H9 (cell line): ENCODE results near the gene TYK2. TPM values are rescaled to one million over a fixed set of nuclear protein-coding genes. Genes with fewer than 3 reads are reported as not detected.

Source experiments
- DNase-seq: peaks from one replicate; pipeline ENCODE4 v3.0.0-alpha.2; 2017
- H2AFZ ChIP-seq: one replicate; pipeline ENCODE4 v1.6.1; 2013; ENCODE audit warnings: mild to moderate bottlenecking, low read length, control low read depth, moderate library complexity
- H2AK5ac ChIP-seq: 2 replicates; pipeline ENCODE4 v1.6.1; 2013; ENCODE audit warnings: low read length, control low read depth, mixed read lengths; ENCODE audit not compliant: insufficient read length
- H2BK120ac ChIP-seq: one replicate; pipeline ENCODE4 v1.6.1; 2013; ENCODE audit warnings: low read depth, mild to moderate bottlenecking, low read length, control low read depth, inconsistent platforms; ENCODE audit not compliant: poor library complexity, severe bottlenecking
- H2BK12ac ChIP-seq: 2 replicates; pipeline ENCODE4 v1.6.1; 2013; ENCODE audit warnings: low read length, control low read depth, mixed read lengths, low read depth; ENCODE audit not compliant: insufficient read length
- H2BK15ac ChIP-seq: 2 replicates; pipeline ENCODE4 v1.6.1; 2013; ENCODE audit warnings: low read depth, low read length, control low read depth
- H2BK20ac ChIP-seq: one replicate; pipeline ENCODE4 v1.6.1; 2013; ENCODE audit warnings: low read depth, mild to moderate bottlenecking, low read length, control low read depth, inconsistent platforms; ENCODE audit not compliant: poor library complexity, severe bottlenecking
- H2BK5ac ChIP-seq: 2 replicates; pipeline ENCODE4 v1.6.1; 2013; ENCODE audit warnings: low read length, control low read depth, mixed read lengths; ENCODE audit not compliant: insufficient read length
- H3K14ac ChIP-seq: 2 replicates; pipeline ENCODE4 v1.6.1; 2013; ENCODE audit warnings: low read length, control low read depth; ENCODE audit not compliant: insufficient read depth
- H3K18ac ChIP-seq: 2 replicates; pipeline ENCODE4 v1.6.1; 2013; ENCODE audit warnings: low read depth, mild to moderate bottlenecking, mixed read lengths, low read length, control low read depth; ENCODE audit not compliant: insufficient read length
- H3K23ac ChIP-seq: 2 replicates; pipeline ENCODE4 v1.6.1; 2013; ENCODE audit warnings: low read length, control low read depth, mixed read lengths, low read depth; ENCODE audit not compliant: insufficient read length
- H3K23me2 ChIP-seq: 2 replicates; pipeline ENCODE4 v1.6.1; 2013; ENCODE audit warnings: low read depth, mild to moderate bottlenecking, mixed read lengths, low read length, control low read depth; ENCODE audit not compliant: insufficient read length, poor library complexity, severe bottlenecking
- H3K27ac ChIP-seq: 2 replicates; pipeline ENCODE4 v1.5.1; 2013; ENCODE audit warnings: low read length, control low read depth, mixed read lengths, low read depth; ENCODE audit not compliant: insufficient read length
- H3K27me3 ChIP-seq: 2 replicates; pipeline ENCODE4 v1.6.1; 2013; ENCODE audit warnings: low read length, control low read depth, inconsistent platforms; ENCODE audit not compliant: insufficient read depth
- H3K4ac ChIP-seq: 2 replicates; pipeline ENCODE4 v1.6.1; 2013; ENCODE audit warnings: low read depth, mild to moderate bottlenecking, control low read depth, inconsistent platforms, low read length, moderate library complexity
- H3K4me1 ChIP-seq: 2 replicates; pipeline ENCODE4 v1.6.1; 2013; ENCODE audit warnings: low read length, control low read depth, inconsistent platforms; ENCODE audit not compliant: insufficient read depth
- H3K4me2 ChIP-seq: 2 replicates; pipeline ENCODE4 v1.6.1; 2013; ENCODE audit warnings: low read length, control low read depth, mixed read lengths; ENCODE audit not compliant: insufficient read length, insufficient read depth
- H3K56ac ChIP-seq: 2 replicates; pipeline ENCODE4 v1.6.1; 2013; ENCODE audit warnings: low read depth, mild to moderate bottlenecking, mixed read lengths, low read length, control low read depth; ENCODE audit not compliant: insufficient read length
- H3K79me1 ChIP-seq: 2 replicates; pipeline ENCODE4 v1.6.1; 2013; ENCODE audit warnings: low read depth, mild to moderate bottlenecking, moderate library complexity, low read length, control low read depth, inconsistent platforms; ENCODE audit not compliant: insufficient read depth, poor library complexity, severe bottlenecking
- H3K79me2 ChIP-seq: 2 replicates; pipeline ENCODE4 v1.6.1; 2013; ENCODE audit warnings: low read length, control low read depth, inconsistent platforms; ENCODE audit not compliant: insufficient read depth
- H3K9ac ChIP-seq: 2 replicates; pipeline ENCODE4 v1.6.1; 2013; ENCODE audit warnings: low read length, control low read depth, mixed read lengths; ENCODE audit not compliant: insufficient read length; ENCODE audit errors: extremely low read depth
- H3K9me3 ChIP-seq: one replicate; pipeline ENCODE4 v1.6.1; 2013; ENCODE audit warnings: low read depth, low read length, inconsistent platforms; ENCODE audit not compliant: control insufficient read depth
- H3T11ph ChIP-seq: one replicate; pipeline ENCODE4 v1.6.1; 2013; ENCODE audit warnings: mild to moderate bottlenecking, low read length, control low read depth, inconsistent platforms
- H4K20me1 ChIP-seq: one replicate; pipeline ENCODE4 v1.6.1; 2013; ENCODE audit not compliant: control insufficient read depth, insufficient read length, insufficient read depth
- H4K5ac ChIP-seq: 2 replicates; pipeline ENCODE4 v1.6.1; 2013; ENCODE audit warnings: low read depth, mild to moderate bottlenecking, mixed read lengths, low read length, control low read depth; ENCODE audit not compliant: insufficient read length
- H4K8ac ChIP-seq: replicated peaks from 2 replicates; pipeline ENCODE4 v1.6.1; 2013; ENCODE audit warnings: low read length, control low read depth, mixed read lengths, low read depth; ENCODE audit not compliant: insufficient read length
- H4K91ac ChIP-seq: 2 replicates; pipeline ENCODE4 v1.6.1; 2013; ENCODE audit warnings: low read depth, mild to moderate bottlenecking, moderate library complexity, mixed read lengths, low read length, control low read depth; ENCODE audit not compliant: insufficient read length
- H3K27ac Mint-ChIP-seq, 3 experiments: 2 replicates in 2 of 3; 3 replicates in 1 of 3; pipeline ENCODE4 v1.8.0; 2020 to 2021; ENCODE audit warnings: mixed read lengths in 3 of 3, mild to moderate bottlenecking in 1 of 3, moderate library complexity in 1 of 3
- H3K27me3 Mint-ChIP-seq: 2 replicates; pipeline ENCODE4 v1.8.0; 2021; ENCODE audit warnings: low read depth, mild to moderate bottlenecking, moderate library complexity, mixed read lengths
- H3K36me3 Mint-ChIP-seq, 3 experiments: 2 replicates in 2 of 3; 3 replicates in 1 of 3; pipeline ENCODE4 v1.8.0; 2020 to 2021; ENCODE audit warnings: low read depth in 3 of 3, mixed read lengths in 3 of 3; ENCODE audit not compliant: insufficient read depth in 1 of 3
- H3K4me1 Mint-ChIP-seq, 2 experiments: 2 replicates each; pipeline ENCODE4 v1.8.0; 2020; ENCODE audit warnings: mixed read lengths in 2 of 2
- H3K4me3 Mint-ChIP-seq, 2 experiments: 2 replicates in 1 of 2; 3 replicates in 1 of 2; pipeline ENCODE4 v1.8.0; 2020 to 2021; ENCODE audit warnings: mild to moderate bottlenecking in 2 of 2, mixed read lengths in 2 of 2, moderate library complexity in 1 of 2
- H3K9me3 Mint-ChIP-seq, 2 experiments: 2 replicates in 1 of 2; 3 replicates in 1 of 2; pipeline ENCODE4 v1.8.0; 2020; ENCODE audit warnings: mild to moderate bottlenecking in 2 of 2, mixed read lengths in 2 of 2, moderate library complexity in 1 of 2
- CTCF ChIP-seq: fragments of 200-600 bp; sonication (generic); conservative IDR thresholded peaks from 3 replicates; pipeline ENCODE4 v1.8.0; 2021; ENCODE audit warnings: antibody characterized with exemption, mild to moderate bottlenecking
- WGBS: extraction: QIAGEN DNeasy Blood & Tissue Kit; methylation state at CpG from one replicate; pipeline ENCODE4 v1.1.7; 2013; ENCODE audit warnings: missing lambda C conversion rate, low lambda C conversion rate, mixed read lengths; ENCODE audit not compliant: insufficient read length; ENCODE audit errors: extremely low coverage; 5-methylcytosine and 5-hydroxymethylcytosine counted together
- total RNA-seq: library from RNA; stranded (reverse); gene quantifications from 2 replicates; pipeline ENCODE4 v1.2.1, GENCODE V29; 2021

Gene TYK2
- total RNA-seq, 1 experiment from 2014 or later = 61.4 TPM

GRCh38 chr19:10428996-10429381, 48.6 kb upstream of the TYK2 start:
- TF ChIP-seq CTCF = no peak
- DNase-seq = no peak
- no peak overlapping the region for H3K4me2 ChIP-seq
- H3K9me3 ChIP-seq = no peaks in the 10 kb centered on the region
- Mint-ChIP-seq H3K27ac (no peak overlapping the region), H3K36me3 (peaks cover 0 to 4% (median 0%) of the 10 kb centered on the region in 3 experiments; a peak in 2 of 7 replicates), H3K27me3 (peaks cover 93% of the 10 kb centered on the region), H3K4me3 (no peak overlapping the region), H3K4me1 (peaks cover 15 to 24% of the 10 kb centered on the region in 2 experiments; a peak in 3 of 4 replicates), H3K9me3 (peaks cover 4 to 9% of the 10 kb centered on the region in 2 experiments; a peak in 3 of 5 replicates)
- peaks cover 2% of the 10 kb centered on the region for H4K20me1 ChIP-seq
- H4K91ac ChIP-seq = no peak overlapping the region
- no peak overlapping the region for H2BK120ac ChIP-seq
- H2AFZ ChIP-seq = no peak overlapping the region
- H2BK12ac ChIP-seq = no peak overlapping the region
- H3T11ph ChIP-seq = no peak overlapping the region
- no peak overlapping the region for H3K23ac ChIP-seq
- no peak overlapping the region for H2BK20ac ChIP-seq
- no peaks in the 10 kb centered on the region for H3K4me1 ChIP-seq
- no peak overlapping the region for H3K56ac ChIP-seq
- peaks cover 43% of the 10 kb centered on the region for H3K27me3 ChIP-seq
- H4K5ac ChIP-seq = no peak overlapping the region
- no peak overlapping the region for H2BK15ac ChIP-seq
- H3K14ac ChIP-seq = no peak overlapping the region
- H3K79me1 ChIP-seq = no peaks in the 10 kb centered on the region
- H3K23me2 ChIP-seq = no peaks in the 10 kb centered on the region
- H3K4ac ChIP-seq = no peak overlapping the region
- no peak overlapping the region for H2BK5ac ChIP-seq
- H2AK5ac ChIP-seq = no peak overlapping the region
- no peak overlapping the region for H3K27ac ChIP-seq
- H3K18ac ChIP-seq = no peak overlapping the region
- no peak overlapping the region for H4K8ac ChIP-seq
- WGBS = 88% methylated on average over 1 of the region's 5 CpGs
- no peaks in the 10 kb centered on the region for H3K79me2 ChIP-seq
- H3K9ac ChIP-seq = no peak overlapping the region
